Activated CD4-positive, alpha-beta T cell treated with anti-CD3 and anti-CD28 coated beads, Interleukin-2, amount 50 U/mL, for 4 hours (primary cell): ENCODE data around the gene ORMDL2.
"Not testable (repeated sequence)": the region's sequence is repeated elsewhere in the genome, so short reads cannot be mapped to it uniquely, and the experiment has no call there.

Source experiments
- DNase-seq, 2 experiments: peaks; one replicate each; pipeline ENCODE4 v3.0.0-alpha.2; 2020

Gene ORMDL2

DNA sequence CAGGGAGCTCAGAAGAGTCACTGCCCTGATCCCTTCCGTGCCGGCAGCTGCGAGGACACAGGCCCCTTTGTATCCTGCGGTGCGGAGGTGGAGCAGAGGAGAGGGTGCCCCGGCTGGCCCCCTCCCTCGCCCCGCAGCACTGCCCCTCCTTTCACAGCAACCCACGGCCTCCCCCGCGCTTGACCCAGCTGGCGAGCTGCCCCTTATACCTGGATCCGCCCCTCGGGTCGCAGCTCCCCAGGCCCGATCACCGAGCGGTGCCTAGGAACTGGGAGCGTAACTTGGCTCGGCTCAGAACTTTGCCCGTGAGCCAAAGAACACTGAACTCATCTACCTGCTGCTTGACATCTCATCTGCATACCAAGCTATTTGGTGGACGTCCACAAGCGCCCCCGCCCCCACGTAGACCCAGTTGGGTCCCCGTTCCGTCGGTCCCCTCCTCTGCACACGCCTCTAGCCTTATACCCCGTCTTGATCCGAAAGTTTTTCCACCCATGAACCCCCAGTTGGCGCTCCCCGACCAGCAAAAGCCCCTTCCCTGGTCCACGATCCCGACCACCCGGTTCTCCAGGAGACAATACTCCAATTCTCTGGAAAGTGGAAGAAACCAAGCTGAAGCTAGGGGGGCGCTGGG lies 12.2 kb downstream of the ORMDL2 start:
- peak; percentile 9 to 10 for DNase-seq

GRCh38 chr12:55830601-55831446 lies 13.0 kb downstream of the ORMDL2 start:
- DNase-seq, result peak; percentile 36 to 43

DNA sequence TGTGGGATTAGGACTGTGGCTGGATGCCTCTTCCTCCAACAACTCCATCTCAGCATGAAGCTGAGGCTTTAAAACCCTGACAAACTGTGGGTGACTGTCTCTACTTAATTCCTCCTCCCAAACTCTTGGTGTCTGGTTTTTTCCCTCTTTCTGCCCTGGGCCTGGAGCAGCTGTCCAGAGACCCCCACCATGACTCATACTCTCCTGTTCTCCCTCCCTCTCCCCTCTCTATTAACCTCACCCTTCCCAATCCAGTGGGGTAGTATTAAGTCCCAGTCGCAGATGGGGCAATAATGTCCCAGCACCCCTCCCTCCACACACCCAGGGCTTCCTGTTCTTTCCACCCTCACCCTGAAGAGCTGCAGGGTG lies 13.6 kb downstream of the ORMDL2 start:
- DNase-seq, result no peak

DNA sequence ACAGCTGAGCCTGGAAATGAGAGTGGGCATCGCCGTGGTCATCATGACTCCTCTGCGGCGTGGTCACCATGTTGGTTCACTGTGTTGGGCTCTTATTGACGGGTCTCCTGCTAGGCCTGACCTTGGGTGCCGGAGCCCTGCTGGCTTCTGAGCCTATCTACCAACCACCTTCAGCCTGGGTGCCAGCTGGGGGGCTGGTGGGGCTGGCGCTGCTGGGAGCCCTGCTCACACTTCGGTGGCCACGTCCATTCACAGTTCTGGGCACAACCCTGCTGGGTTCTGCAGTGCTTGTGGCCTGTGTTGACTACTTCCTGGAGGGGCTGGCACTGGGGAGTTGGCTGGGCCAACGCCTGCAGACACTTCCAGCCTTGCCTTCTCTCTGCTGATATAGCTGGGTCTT lies 15.2 kb downstream of the ORMDL2 start:
- DNase-seq, result no peak

DNA sequence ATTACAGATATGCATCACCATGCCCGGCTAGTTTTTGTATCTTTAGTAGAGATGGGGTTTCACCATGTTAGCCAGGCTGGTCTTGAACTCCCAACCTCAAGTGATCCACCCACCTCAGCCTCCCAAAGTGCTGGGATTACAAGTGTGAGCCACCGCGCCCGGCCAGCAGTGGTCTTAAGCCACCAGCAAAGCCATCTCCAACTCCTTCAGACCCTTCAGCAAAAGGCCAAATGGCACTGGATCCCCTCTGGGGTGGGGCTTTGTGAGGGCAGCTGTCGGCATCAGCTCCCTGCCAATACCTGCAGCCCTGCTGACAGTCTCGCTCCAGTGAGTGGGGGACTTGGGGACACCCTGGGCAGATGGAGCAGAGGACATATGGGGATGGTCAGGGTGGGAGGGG lies 16.6 kb downstream of the ORMDL2 start:
- not testable (repeated sequence) for DNase-seq

DNA sequence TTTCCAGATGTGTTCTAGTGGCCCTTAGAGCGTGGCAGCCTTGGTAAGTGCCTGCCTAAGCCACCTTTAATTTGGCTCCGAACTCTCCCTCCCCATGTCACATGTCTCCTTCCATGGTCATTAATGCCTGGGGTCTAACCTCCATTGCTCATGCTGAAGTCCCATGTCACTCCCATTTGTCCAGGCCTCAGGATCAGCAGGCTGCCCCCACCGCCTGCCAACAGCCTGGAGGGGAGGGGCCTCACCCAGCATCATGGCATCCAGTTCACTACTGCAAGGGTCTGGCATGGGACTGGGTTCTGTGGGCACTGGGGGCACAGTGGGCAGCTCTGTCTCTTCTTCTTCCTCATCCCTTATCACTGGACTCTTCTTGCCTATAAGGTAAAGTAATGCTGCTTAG lies 20.5 kb downstream of the ORMDL2 start:
- no peak for DNase-seq

GRCh38 chr12:55839345-55840140 lies 21.7 kb downstream of the ORMDL2 start:
- no peak for DNase-seq

DNA sequence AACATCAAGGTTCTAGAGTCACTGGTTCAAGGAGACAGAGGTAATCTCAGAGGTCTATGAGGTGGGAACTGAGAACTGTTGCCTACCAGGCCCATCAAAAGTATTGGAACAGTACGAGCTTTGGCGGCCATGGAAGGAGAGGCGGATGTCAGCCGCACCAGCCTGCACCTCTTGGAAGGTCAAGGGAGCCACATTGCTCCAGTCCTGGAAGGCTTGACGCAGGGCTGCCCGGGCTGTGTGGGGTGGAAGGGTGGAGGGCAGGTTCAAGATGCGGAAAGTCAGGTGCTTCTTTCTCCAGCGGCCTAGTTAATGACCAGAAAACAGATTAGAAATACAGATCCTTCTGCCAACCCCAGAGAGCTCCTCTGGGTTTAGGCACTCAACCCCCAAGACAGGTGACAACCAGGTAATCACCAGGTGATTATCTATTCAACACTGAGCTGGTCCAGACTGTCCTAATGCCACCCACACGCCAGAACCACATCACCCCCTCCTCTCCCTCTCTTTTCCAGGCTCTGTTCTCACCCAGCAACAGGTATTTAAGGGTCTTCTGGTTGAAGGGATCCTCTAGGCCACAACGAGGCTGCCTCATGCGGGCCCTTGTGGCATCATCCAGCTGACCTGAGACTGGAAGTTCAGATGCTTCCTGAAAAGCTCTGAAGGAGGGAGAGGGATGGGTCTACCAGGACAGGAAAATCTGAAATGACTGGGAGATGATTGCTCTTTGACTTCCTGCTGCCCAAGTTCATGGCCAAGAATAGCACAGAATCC lies 22.9 kb downstream of the ORMDL2 start:
- no peak for DNase-seq

GRCh38 chr12:55842681-55843429 lies 25.0 kb downstream of the ORMDL2 start, which contains the start of gene MMP19:
Gene MMP19 (minus strand): TSS chr12:55842936. CDS start chr12:55842830, 106 bp downstream.
- no peak for DNase-seq

DNA sequence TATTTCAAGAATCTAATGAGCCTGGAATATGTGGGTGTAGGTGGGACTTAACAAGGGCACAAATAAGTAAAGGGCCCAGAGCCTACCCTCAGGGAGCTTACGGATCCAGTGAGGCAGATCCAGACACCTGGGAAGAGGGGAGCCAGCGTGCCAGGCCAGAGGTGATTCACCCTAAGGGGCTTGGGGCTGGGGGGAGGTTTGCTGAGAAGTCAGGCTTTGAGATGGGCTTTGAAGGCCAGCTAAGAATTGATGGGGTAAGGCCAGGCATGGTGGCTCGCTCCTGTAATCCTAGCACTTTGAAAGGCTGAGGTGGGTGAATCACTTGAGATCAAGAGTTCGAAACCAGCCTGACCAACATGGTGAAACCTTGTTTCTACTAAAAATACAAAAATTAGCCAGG lies 25.6 kb downstream of the ORMDL2 start:
- DNase-seq, result no peak

DNA sequence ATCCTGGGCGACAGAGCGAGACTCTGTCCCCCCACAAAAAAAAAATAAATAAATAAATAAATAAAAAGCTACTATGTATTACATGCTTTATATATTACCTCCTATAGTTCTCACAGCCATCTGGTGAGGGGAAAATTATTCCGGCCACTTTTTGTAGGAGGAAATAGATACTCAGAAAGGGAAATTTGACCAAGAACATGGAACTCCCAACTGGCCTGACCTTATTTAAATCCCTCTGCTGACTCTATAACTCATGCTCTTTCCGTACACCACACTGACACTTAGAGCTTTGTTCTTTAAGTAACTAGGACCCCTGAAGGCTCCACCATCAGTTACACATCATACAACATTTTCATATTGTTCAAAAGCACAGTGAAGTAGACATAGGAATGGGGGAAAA lies 27.1 kb downstream of the ORMDL2 start:
- DNase-seq, result no peak

- DNase-seq, result no peak
These were observed 27.5 kb downstream of the ORMDL2 start for GRCh38 chr12:55845361-55845760.

DNA sequence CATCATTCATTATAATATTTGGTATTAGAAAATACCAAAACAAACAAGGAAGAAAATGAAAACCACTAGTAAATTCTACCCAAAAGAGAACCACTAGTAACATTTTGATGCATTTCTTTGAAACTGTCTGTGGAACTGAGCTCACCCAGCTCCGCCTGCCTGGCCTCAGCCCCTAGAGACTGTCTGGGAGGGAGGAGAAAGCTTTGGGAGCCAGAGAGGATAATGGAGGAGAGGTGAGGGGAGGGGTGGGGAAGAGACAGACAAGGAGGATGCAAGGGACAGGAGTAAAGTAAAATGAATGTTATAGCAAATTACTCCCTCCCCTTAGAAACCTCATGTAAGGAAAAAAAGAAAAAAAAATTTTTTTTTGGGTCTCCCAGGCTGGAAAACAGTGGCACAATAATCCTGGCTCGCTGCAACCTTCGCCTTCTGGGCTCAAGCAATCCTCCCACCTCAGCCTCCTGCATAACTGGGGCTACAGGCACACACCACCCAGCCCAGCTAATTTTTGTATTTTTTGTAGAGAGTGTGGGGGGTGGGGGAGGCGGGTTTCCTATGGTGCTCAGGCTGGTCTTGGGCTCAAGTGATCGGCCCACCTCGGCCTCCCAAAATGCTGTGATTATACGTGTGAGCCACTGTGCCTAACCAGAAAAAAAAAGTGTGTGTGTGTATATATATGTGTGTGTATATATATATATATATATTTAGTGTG lies 28.1 kb downstream of the ORMDL2 start:
- DNase-seq, result no peak

- no peak for DNase-seq
These were observed 29.2 kb downstream of the ORMDL2 start for GRCh38 chr12:55847033-55847432.

DNA sequence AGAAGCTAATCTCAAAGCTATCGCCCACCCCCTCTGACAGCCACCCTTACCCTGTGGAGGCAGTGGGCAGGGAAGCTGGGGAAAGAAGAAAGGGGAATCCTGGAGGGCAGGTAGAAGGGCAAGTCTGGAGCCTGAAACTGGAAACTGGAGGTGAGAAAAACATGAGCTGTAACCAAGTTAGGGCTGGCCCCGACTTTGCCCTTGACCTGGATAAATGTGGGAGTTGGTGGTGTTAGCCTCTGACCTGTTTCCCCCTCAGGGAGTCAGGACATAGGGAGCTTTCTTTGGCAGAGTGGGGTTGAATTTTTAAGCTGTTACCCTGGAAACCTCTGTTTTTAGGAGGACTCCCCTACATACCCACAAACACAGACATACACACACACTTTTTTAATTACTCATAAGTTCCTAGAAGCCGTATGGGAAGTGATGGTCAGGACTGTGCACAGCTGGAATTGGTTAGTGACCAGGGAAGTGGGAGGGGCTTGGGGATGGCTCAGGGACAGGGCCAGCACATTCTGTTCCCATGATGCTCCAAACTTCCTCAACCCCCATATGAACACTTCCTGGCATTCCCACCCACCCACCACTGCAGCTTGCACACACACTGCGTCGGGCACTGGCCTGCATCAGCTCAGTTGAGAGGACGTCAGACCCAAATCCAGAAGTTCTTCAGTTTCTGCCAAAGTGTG lies 29.9 kb downstream of the ORMDL2 start:
- no peak for DNase-seq

GRCh38 chr12:55849616-55850343 lies 31.9 kb downstream of the ORMDL2 start:
- DNase-seq, result no peak

DNA sequence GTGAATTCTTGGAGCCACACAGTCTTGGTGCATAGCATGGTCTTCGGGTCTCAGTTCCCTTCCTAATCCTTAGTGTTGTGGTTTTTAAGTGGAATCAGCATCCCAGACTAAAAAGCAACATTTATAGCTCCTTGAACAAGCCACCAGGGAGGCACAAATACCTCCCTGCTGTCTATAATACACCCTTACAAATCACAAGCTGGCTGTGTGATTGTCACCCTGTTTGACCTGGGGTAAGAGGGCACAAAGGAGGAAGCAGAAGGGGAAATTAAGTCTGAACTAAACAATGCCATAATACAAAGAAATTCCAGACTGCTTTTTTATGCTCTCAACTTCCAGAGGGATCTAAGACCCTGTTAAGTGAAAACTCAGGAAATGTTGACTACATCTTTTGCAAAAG lies 32.6 kb downstream of the ORMDL2 start:
- no peak for DNase-seq

GRCh38 chr12:55850893-55851292 lies 33.1 kb downstream of the ORMDL2 start:
- DNase-seq, result no peak

DNA sequence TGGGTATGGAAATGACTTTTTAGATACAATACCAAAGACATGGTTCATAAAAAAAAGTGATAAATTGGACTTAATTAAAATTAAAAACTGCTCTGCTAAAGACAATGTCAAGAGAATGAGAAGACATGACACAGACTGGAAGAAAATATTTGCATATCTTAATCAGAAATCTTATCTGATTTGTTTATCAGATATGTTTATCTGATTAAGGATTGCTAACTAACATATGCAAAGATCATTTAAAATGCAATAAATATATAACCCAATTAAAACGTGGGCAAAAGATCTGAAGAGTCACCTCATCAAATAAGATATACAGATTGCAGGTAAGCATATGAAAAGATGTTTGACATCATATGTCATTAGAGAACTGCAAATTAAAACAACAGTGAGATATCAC lies 34.9 kb downstream of the ORMDL2 start:
- DNase-seq, result no peak

DNA sequence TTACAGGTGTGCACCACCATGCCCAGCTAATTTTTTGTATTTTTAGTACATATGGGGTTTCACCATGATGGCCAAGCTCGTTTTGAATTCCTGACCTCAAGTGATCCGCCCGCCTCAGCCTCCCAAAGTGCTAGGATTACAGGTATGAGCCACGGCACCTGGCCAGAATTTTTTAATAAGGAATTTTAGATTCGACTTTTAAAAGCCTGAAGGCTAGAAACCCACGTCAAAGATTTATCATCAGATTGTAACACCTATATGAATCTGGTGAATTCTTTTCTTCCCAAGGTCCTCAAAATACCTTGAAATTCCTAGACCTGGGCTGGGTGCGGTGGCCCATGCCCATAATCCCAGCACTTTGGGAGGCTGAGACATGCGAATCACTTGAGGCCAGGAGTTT lies 43.6 kb downstream of the ORMDL2 start:
- DNase-seq, result no peak
